Lung (tissue), 12 donors: ENCODE results near the gene TNFRSF4. TPM values are rescaled to one million over a fixed set of nuclear protein-coding genes. Genes with fewer than 3 reads are reported as not detected.

Experiments used
- ATAC-seq: fragments of 200-7000 bp; cut with Tn5 transposase; one replicate; pipeline ENCODE4 v1.9.1; 2020; ENCODE audit warnings: moderate number of reproducible peaks; ENCODE audit not compliant: insufficient read depth, low FRiP score
- DNase-seq, 3 donors: peaks; one replicate each; pipeline ENCODE4 v3.0.0-alpha.2; 2013 to 2017
- H3K27ac ChIP-seq, 2 donors: one replicate each; pipeline ENCODE4 v1.5.1; 2013; ENCODE audit warnings: mild to moderate bottlenecking in 2 of 2, moderate library complexity in 2 of 2, control low read depth in 1 of 2, inconsistent platforms in 1 of 2, low read depth in 1 of 2, low read length in 1 of 2
- H3K27me3 ChIP-seq, 3 donors: one replicate each; pipeline ENCODE4 v1.5.1; 2013; ENCODE audit warnings: low read length in 2 of 3; ENCODE audit not compliant: control insufficient read depth in 3 of 3, insufficient read depth in 3 of 3
- H3K36me3 ChIP-seq, 4 donors: one replicate each; pipeline ENCODE4 v1.5.1; 2013; ENCODE audit warnings: low read length in 4 of 4, mild to moderate bottlenecking in 1 of 4, moderate library complexity in 1 of 4; ENCODE audit not compliant: control insufficient read depth in 4 of 4, insufficient read depth in 4 of 4
- H3K4me1 ChIP-seq, 5 donors: one replicate each; pipeline ENCODE4 v1.5.1; 2013; ENCODE audit warnings: low read length in 5 of 5, mild to moderate bottlenecking in 2 of 5, moderate library complexity in 1 of 5; ENCODE audit not compliant: control insufficient read depth in 5 of 5, insufficient read depth in 5 of 5
- H3K4me3 ChIP-seq: one replicate; pipeline ENCODE4 v1.5.1; 2013; ENCODE audit warnings: mild to moderate bottlenecking, control low read depth, moderate library complexity
- H3K9ac ChIP-seq, 2 donors: one replicate each; pipeline ENCODE4 v1.5.1; 2013; ENCODE audit warnings: low read length in 2 of 2, control low read depth in 1 of 2; ENCODE audit not compliant: insufficient read depth in 1 of 2
- H3K9me3 ChIP-seq, 4 donors: one replicate each; pipeline ENCODE4 v1.5.1; 2013; ENCODE audit warnings: low read length in 3 of 4, mild to moderate bottlenecking in 1 of 4, moderate library complexity in 1 of 4; ENCODE audit not compliant: control insufficient read depth in 4 of 4, insufficient read depth in 3 of 4
- CTCF ChIP-seq: IDR thresholded peaks from 2 replicates; pipeline ENCODE4 v1.5.1; 2012; ENCODE audit warnings: mild to moderate bottlenecking; ENCODE audit errors: control extremely low read depth, extremely low read depth
- WGBS, 2 donors: extraction: QIAGEN DNeasy Blood & Tissue Kit; methylation state at CpG; one replicate each; pipeline ENCODE4 v1.1.7; 2013; 5-methylcytosine and 5-hydroxymethylcytosine counted together
- polyA plus RNA-seq, 2 donors: library from polyadenylated mRNA; stranded (reverse); fragments of 200-250 nt; gene quantifications; one replicate each; pipeline ENCODE4 v1.2.1, GENCODE V29; 2013
- total RNA-seq, 2 donors: library from RNA; depleted of rRNA in 1 of 2; stranded (reverse); fragments of >200 nt in 1 of 2; gene quantifications; one replicate each; pipeline ENCODE4 v1.2.1, GENCODE V29; 2014 to 2021
- donor health status: control.
- donor health status: control.
- donor health status: Bipolar disorder and iron deficiency.
- donor health status: healthy.
- donor health status: DM: yes; HTN: yes; CAD: no.

TNFRSF4 gene
- total and polyA plus RNA-seq, 4 donors = 3.6 to 11.3 (median 6.9) TPM

DNA sequence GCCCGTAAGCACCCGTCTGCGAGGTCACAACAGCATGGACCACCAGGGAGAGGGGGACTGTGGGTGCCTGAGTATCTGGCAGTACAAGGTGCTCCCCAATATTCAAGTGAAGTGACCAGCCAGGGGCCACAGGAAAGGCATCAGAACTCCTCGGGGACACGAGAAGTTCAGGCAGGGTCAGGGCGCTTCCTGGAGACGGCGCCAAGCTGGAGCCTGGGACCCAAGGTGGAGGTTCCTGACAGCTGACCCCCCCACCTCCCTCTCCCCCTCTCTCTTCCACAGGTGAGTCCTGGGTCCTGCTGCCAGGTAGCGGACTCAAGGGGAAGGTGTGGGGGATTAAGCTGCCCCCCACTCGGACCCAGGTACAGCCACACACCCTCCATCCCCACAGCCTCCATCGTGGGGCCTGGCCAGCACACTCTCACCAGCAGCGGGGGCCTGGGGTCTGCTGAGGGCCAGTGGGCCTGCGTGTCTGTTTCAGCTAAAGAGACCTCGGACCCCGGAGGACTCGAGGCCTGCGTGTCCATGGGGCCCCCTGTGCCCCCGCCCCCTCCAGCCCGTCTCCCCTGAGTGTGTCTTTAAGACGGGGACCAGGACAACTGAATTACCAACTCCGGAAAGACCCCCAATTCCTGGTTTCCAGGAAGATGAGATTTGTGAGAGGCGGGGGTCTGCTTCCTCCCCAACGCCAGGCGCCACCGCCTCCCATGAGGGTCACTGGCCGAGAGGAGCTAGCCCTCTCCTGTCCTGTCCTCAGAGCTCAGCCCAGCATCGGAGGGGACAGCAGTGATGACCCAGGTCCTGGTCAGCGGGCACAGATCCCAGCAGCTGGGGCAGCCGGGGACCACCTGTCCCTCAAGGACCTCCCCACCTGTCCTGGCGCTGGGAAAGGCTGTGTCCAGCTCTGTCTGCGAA lies 13.7 kb downstream of the TNFRSF4 start:
- H3K36me3 ChIP-seq = no peaks in the 10 kb centered on the region
- no peak for TF ChIP-seq CTCF
- WGBS, 2 donors = 66 to 67% methylated on average over 31 of the region's 31 CpGs
- ATAC-seq (no peak), DNase-seq (peak in 1 of 3 donors; percentile 9)
- peaks cover 0 to 13% (median 3%) of the 10 kb centered on the region in 3 donors for H3K27me3 ChIP-seq
- no peak overlapping the region for H3K4me3 ChIP-seq
- no peaks in the 10 kb centered on the region for H3K4me1 ChIP-seq
- H3K9ac ChIP-seq = no peak overlapping the region
- H3K9me3 ChIP-seq = peaks cover 0 to 2% (median 0%) of the 10 kb centered on the region in 4 donors
- H3K27ac ChIP-seq = no peak overlapping the region

DNA sequence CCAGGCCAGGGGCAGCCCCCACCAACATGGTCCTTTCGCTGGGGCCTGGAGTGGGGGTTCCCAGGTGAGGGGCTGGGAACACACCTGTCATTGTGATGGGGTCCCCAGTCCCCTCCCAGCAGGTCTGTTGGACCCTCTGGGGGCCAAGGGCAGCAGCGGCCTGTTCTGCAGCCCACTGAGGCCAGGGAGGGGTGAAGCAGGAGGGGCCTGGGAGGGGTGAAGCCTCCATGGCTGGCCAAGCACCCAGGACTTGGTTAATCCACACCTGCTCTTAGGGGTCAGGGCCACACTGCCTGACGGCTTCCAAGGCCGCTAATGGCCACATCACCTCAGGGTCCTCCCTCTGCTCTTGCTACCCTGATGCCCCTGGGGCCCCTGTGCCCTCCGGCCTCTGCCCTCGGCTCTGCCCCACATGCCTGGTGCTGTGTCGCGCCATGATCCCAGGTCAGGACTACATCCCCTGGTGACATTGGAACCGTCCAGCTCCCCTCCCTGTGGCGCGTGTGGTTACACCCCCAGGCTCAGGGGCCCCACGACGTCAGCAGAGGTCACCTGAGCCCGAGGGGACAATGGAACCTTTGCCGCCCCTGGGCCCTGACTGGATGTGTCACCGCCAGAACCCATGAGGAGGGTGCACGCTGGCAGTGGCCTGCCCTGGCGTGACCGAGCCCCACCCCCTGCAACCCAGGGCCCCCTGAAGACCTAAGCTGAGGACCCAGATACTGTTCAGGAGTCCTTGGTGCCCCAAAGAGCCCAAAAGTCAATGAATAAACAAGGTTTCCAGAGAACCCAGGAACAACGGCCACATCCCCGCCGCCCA lies 14.6 kb downstream of the TNFRSF4 start:
- Histone ChIP-seq H3K4me1 (no peaks in the 10 kb centered on the region), H3K27ac (no peak overlapping the region), H3K9ac (no peak overlapping the region), H3K27me3 (peaks cover 0 to 12% (median 3%) of the 10 kb centered on the region in 3 donors), H3K36me3 (no peaks in the 10 kb centered on the region), H3K4me3 (no peak overlapping the region), H3K9me3 (peaks cover 0 to 4% (median 0%) of the 10 kb centered on the region in 4 donors)
- no peak for TF ChIP-seq CTCF
- WGBS, 2 donors = 84 to 90% methylated on average over 22 of the region's 22 CpGs
- ATAC-seq (no peak), DNase-seq (peak in 1 of 3 donors; percentile 9)

DNA sequence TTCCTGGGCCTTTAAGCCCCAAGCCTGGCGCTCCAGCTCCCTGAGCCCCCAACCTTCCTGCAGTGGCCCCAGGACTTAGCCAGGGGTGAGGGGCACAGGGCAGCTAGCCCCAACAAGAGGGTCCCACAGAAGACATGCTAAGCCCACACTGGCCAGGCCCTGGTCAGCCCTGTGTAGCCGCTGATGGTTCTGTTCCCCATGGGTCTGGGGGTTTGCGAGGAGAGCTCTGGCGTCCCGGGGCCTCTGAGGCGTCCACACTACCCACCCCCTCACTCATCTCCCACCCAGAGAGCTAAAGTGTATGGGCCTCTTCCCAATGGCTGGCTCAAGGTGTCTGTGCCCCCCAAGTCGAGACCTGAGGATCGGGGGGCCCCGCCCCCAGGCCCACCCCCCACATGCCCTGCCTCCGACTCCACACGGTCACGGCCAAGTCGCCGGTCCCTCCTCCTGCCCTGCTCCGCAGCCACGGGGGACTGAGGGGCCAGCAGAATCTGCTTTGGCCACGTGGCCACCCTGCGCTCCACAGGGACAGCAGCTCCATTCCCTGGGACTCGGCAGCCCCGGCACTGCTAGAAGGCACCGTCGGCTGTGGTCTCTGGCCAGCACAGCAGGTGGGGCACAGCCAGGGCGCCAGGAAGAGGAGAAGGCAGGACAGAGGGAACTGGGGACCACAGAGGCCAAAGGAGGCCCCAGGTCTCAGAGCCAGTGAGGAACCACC lies 15.4 kb downstream of the TNFRSF4 start:
- no peaks in the 10 kb centered on the region for H3K36me3 ChIP-seq
- H3K4me3 ChIP-seq = no peak overlapping the region
- no peak overlapping the region for H3K9ac ChIP-seq
- peak in 1 of 3 donors; percentile 10 for DNase-seq
- ATAC-seq = no peak
- peaks cover 0 to 7% (median 1%) of the 10 kb centered on the region in 3 donors for H3K27me3 ChIP-seq
- peaks cover 0 to 4% (median 0%) of the 10 kb centered on the region in 4 donors for H3K9me3 ChIP-seq
- H3K4me1 ChIP-seq = no peaks in the 10 kb centered on the region
- TF ChIP-seq CTCF = no peak
- WGBS, 2 donors = 80 to 89% methylated on average over 22 to 23 of the region's 23 CpGs
- no peak overlapping the region for H3K27ac ChIP-seq
